Chondrocyte (in vitro differentiated cells): ENCODE data around the gene LTV1. TPM values are rescaled to one million over a fixed set of nuclear protein-coding genes. Genes with fewer than 3 reads are reported as not detected.
"Not testable (repeated sequence)": the region's sequence is repeated elsewhere in the genome, so short reads cannot be mapped to it uniquely, and the experiment has no call there.

Experiments used
- DNase-seq: peaks from one replicate; pipeline ENCODE4 v3.0.0; 2021; ENCODE audit warnings: mixed read lengths, low spot score
- H3K27ac Mint-ChIP-seq: one replicate; pipeline ENCODE4 v1.8.0; 2021; ENCODE audit warnings: mild to moderate bottlenecking, moderate library complexity, mixed read lengths; ENCODE audit not compliant: unreplicated experiment
- H3K27me3 Mint-ChIP-seq: 2 replicates; pipeline ENCODE4 v1.8.0; 2021; ENCODE audit warnings: low read depth, mixed read lengths
- H3K36me3 Mint-ChIP-seq: 2 replicates; pipeline ENCODE4 v1.8.0; 2021; ENCODE audit warnings: low read depth, mixed read lengths
- H3K4me1 Mint-ChIP-seq: 2 replicates; pipeline ENCODE4 v1.8.0; 2021; ENCODE audit warnings: low read depth, mild to moderate bottlenecking, mixed read lengths
- H3K4me3 Mint-ChIP-seq: one replicate; pipeline ENCODE4 v1.8.0; 2021; ENCODE audit warnings: mild to moderate bottlenecking, moderate library complexity, mixed read lengths; ENCODE audit not compliant: unreplicated experiment
- H3K9me3 Mint-ChIP-seq: 2 replicates; pipeline ENCODE4 v1.8.0; 2021; ENCODE audit warnings: low read depth, mixed read lengths
- long read RNA-seq: library from polyadenylated mRNA; stranded (forward); transcript quantifications from one replicate; pipeline ENCODE4 v2.0.0, GENCODE V29; 2021
- total RNA-seq: library from RNA; stranded (reverse); gene quantifications from 3 replicates; pipeline ENCODE4 v1.2.1, GENCODE V29; 2021
- TF ChIP-seq, protein P1 (sequence below): fragments of 200-600 bp; sonication (generic); IDR thresholded peaks from 2 replicates; pipeline ENCODE4 v1.5.0; 2021; ENCODE audit warnings: antibody characterized with exemption, mild to moderate bottlenecking, moderate library complexity

LTV1 gene, protein sequence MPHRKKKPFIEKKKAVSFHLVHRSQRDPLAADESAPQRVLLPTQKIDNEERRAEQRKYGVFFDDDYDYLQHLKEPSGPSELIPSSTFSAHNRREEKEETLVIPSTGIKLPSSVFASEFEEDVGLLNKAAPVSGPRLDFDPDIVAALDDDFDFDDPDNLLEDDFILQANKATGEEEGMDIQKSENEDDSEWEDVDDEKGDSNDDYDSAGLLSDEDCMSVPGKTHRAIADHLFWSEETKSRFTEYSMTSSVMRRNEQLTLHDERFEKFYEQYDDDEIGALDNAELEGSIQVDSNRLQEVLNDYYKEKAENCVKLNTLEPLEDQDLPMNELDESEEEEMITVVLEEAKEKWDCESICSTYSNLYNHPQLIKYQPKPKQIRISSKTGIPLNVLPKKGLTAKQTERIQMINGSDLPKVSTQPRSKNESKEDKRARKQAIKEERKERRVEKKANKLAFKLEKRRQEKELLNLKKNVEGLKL
- 15.0 to 22.6 TPM (median 15.4 TPM) in 3 replicates for total RNA-seq
- long read RNA-seq, transcript LTV1-201 (11 exons, 1,847 nt) = major isoform, 21 of 26 reads
- long read RNA-seq, partial matches to known transcripts = 3 of 26 reads
- long read RNA-seq, other reads (novel, unspliced or antisense) = 2 of 26 reads

GRCh38 chr6:143842902-143843676 is at the start of gene LTV1:
TSS of gene LTV1 (plus strand) at chr6:143843338. CDS start at chr6:143843478, 140 bp downstream.
- TF ChIP-seq, protein P1, sequence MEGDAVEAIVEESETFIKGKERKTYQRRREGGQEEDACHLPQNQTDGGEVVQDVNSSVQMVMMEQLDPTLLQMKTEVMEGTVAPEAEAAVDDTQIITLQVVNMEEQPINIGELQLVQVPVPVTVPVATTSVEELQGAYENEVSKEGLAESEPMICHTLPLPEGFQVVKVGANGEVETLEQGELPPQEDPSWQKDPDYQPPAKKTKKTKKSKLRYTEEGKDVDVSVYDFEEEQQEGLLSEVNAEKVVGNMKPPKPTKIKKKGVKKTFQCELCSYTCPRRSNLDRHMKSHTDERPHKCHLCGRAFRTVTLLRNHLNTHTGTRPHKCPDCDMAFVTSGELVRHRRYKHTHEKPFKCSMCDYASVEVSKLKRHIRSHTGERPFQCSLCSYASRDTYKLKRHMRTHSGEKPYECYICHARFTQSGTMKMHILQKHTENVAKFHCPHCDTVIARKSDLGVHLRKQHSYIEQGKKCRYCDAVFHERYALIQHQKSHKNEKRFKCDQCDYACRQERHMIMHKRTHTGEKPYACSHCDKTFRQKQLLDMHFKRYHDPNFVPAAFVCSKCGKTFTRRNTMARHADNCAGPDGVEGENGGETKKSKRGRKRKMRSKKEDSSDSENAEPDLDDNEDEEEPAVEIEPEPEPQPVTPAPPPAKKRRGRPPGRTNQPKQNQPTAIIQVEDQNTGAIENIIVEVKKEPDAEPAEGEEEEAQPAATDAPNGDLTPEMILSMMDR = peak; percentile 18
- H3K4me3 Mint-ChIP-seq = peak within 1 kb of the TSS; percentile 94
- no peaks in the 10 kb centered on the region for H3K9me3 Mint-ChIP-seq
- H3K27ac Mint-ChIP-seq = peak within 1 kb of the TSS; percentile 97
- peak; percentile 98 for DNase-seq
- H3K36me3 Mint-ChIP-seq = peaks cover 8% of the 10 kb centered on the region
- H3K4me1 Mint-ChIP-seq = peaks cover 21% of the 10 kb centered on the region
- H3K27me3 Mint-ChIP-seq = no peaks in the 10 kb centered on the region

- H3K27me3 Mint-ChIP-seq, DNase-seq, H3K27ac Mint-ChIP-seq, H3K4me1 Mint-ChIP-seq, H3K4me3 Mint-ChIP-seq: not testable (repeated sequence)
- peaks cover 56% of the 10 kb centered on the region for H3K36me3 Mint-ChIP-seq
- peaks cover 31% of the 10 kb centered on the region for H3K9me3 Mint-ChIP-seq
Observed at GRCh38 chr6:143796551-143796950, 46.6 kb upstream of the LTV1 start.

- not testable (repeated sequence) for H3K27ac Mint-ChIP-seq, H3K4me3 Mint-ChIP-seq, DNase-seq, H3K27me3 Mint-ChIP-seq, H3K4me1 Mint-ChIP-seq
- Mint-ChIP-seq H3K36me3 (peaks cover 57% of the 10 kb centered on the region), H3K9me3 (peaks cover 26% of the 10 kb centered on the region)
Observed at GRCh38 chr6:143798487-143798886, 44.7 kb upstream of the LTV1 start.

DNA sequence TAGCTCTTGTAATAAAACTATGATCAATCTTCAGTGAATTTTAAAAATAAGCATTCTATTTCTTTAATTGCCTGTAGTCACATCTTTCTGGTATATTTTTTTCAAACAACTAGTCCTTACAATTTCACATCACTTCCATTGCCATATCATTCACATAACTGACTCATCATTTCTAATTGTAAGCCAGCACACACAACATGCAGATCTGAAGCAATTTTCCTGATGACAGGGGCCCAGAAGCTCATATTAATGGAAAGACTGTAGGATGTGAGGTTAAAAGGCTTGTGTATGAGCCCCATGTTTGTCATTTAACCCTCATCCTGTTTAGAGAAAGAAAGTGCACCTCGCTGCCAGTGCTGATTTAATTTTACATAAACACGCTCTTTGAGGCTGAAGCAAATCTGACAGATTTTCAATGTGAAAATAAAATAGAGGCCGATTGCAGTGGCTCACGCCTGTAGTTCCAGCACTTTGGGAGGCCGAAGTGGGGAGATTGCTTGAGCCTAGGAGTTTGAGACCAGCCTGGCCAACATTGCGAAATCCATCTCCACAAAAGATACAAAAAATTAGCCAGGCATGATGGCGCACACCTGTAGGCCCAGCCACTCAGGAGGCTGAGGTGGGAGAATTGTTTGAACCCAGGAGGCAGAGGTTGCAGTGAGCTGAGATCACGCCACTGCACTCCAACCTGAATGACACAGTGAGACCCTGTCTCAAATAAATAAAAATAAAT is 40.1 kb upstream of the LTV1 start:
- DNase-seq = no peak
- H3K4me1 Mint-ChIP-seq = peaks cover 43% of the 10 kb centered on the region
- H3K36me3 Mint-ChIP-seq = peaks cover 43% of the 10 kb centered on the region
- peaks cover 26% of the 10 kb centered on the region for H3K9me3 Mint-ChIP-seq
- TF ChIP-seq, protein P1 = no peak
- no peak overlapping the region for H3K4me3 Mint-ChIP-seq
- peak overlapping the region; percentile 25 for H3K27ac Mint-ChIP-seq
- H3K27me3 Mint-ChIP-seq = no peaks in the 10 kb centered on the region

- Mint-ChIP-seq H3K27me3 (no peaks in the 10 kb centered on the region), H3K36me3 (peaks cover 37% of the 10 kb centered on the region), H3K9me3 (peaks cover 23% of the 10 kb centered on the region), H3K27ac (no peak overlapping the region), H3K4me1 (peaks cover 43% of the 10 kb centered on the region), H3K4me3 (no peak overlapping the region)
- no peak for DNase-seq
- TF ChIP-seq, protein P1 = no peak
Observed at GRCh38 chr6:143803769-143804568, 39.2 kb upstream of the LTV1 start.
